ENCODE data around the gene CC2D2A.

- no peak for TF ChIP-seq CTCF (conservative IDR thresholded peaks at IDR 0.05; ENCODE audit: low read length)
- no peak for TF ChIP-seq EZH2phosphoT487 (IDR thresholded peaks at IDR 0.05; ENCODE audit: borderline replicate concordance, low read depth, low read length)
Measured at GRCh38 chr4:15466596-15466995, 3.1 kb upstream of the CC2D2A start.
